Esophagus muscularis mucosa (tissue), 4 donors: Measurements from ENCODE around the gene REPS1.

Source experiments
- CTCF ChIP-seq, 3 experiments: fragments of 200-600 bp in 2 of 3; fragments of 450-650 bp in 1 of 3; sonication (generic) in 2 of 3; IDR thresholded peaks; one replicate each; pipeline ENCODE4 v1.5.1; 2017 to 2019; ENCODE audit warnings: antibody characterized with exemption in 3 of 3, mild to moderate bottlenecking in 2 of 3, moderate library complexity in 1 of 3
- EP300 ChIP-seq: sonication (generic); formaldehyde crosslinking; IDR thresholded peaks from one replicate; pipeline ENCODE4 v1.6.1; 2017; ENCODE audit warnings: antibody characterized with exemption
- POLR2A ChIP-seq: fragments of 450-650 bp; IDR thresholded peaks from one replicate; pipeline ENCODE4 v1.6.1; 2017; ENCODE audit warnings: antibody characterized with exemption, moderate library complexity, mild to moderate bottlenecking, low read depth
- POLR2AphosphoS5 ChIP-seq, 2 donors: sonication (generic); formaldehyde crosslinking; IDR thresholded peaks; one replicate each; pipeline ENCODE4 v1.6.1; 2017; ENCODE audit warnings: antibody characterized with exemption in 2 of 2

GRCh38 chr6:138862456-138862855 lies 125.6 kb downstream of the REPS1 start:
- TF ChIP-seq EP300 = no peak
- no peak for TF ChIP-seq CTCF (IDR thresholded peaks at IDR 0.05)
- TF ChIP-seq POLR2AphosphoS5 (IDR thresholded peaks at IDR 0.05) = no peak
- no peak for TF ChIP-seq POLR2A
